K562 (cell line): Measurements from ENCODE around the gene REG4. TPM values are rescaled to one million over a fixed set of nuclear protein-coding genes. Genes with fewer than 3 reads are reported as not detected.

Experiments
- ATAC-seq: fragments of 200-7000 bp; cut with Tn5 transposase; 3 replicates; pipeline ENCODE4 v1.9.1; 2020; ENCODE audit warnings: moderate library complexity
- BruUV-seq: library from RNA; stranded (reverse); fragments of 400-500 nt; replicated peaks from 2 replicates; lab custom pipeline; 2021; lab: Mats Ljungman, UMichigan
- CTCF ChIA-PET: fragments of 300-600 bp; formaldehyde crosslinking; extraction: SDS; loops from one replicate; lab custom pipeline; 2021; ENCODE audit warnings: low intra/inter-chr PET ratio; lab: Yijun Ruan, JAX
- POLR2A ChIA-PET: fragments of 300-600, 350-650 bp; sonication (Branson Sonifier 250); formaldehyde crosslinking; extraction: SDS; loops from one replicate; lab custom pipeline; 2021; ENCODE audit warnings: antibody characterized with exemption, inconsistent platforms; lab: Yijun Ruan, JAX
- DNase-seq, 4 experiments: peaks; one replicate each; pipeline versions ENCODE4 v3.0.0 to v3.0.0-alpha.2; 2011 to 2018; ENCODE audit warnings: low spot score in 3 of 4, mixed read lengths in 3 of 4; ENCODE audit errors: extremely low read depth in 1 of 4
- FAIRE-seq: peaks from 2 replicates; lab custom pipeline; 2011; peaks lifted over from hg19 to GRCh38; lab: Jason Lieb, UNC
- H2AFZ ChIP-seq: 2 replicates; pipeline ENCODE4 v1.6.0; 2011; ENCODE audit warnings: low read depth, low read length, control low read depth, inconsistent platforms
- H3K27ac ChIP-seq: fragments of 200-600 bp; 3 replicates; pipeline ENCODE4 v1.8.0; 2011; ENCODE audit warnings: low read depth, mild to moderate bottlenecking, control low read depth, inconsistent platforms, low read length, moderate library complexity, mixed read lengths; ENCODE audit errors: extremely low read depth
- H3K27me3 ChIP-seq, 2 experiments: fragments of 300-600 bp in 1 of 2; 2 replicates in 1 of 2; 3 replicates in 1 of 2; pipeline versions ENCODE4 v1.6.0 to v1.8.0; 2011; ENCODE audit warnings: inconsistent platforms in 2 of 2, low read length in 2 of 2, mild to moderate bottlenecking in 1 of 2, mixed read lengths in 1 of 2, moderate library complexity in 1 of 2; ENCODE audit not compliant: control insufficient read depth in 2 of 2, insufficient read depth in 2 of 2
- H3K36me3 ChIP-seq: fragments of 300-600 bp; 3 replicates; pipeline ENCODE4 v1.8.0; 2011; ENCODE audit warnings: mild to moderate bottlenecking, low read length, inconsistent platforms; ENCODE audit not compliant: control insufficient read depth, insufficient read depth
- H3K4me1 ChIP-seq, 2 experiments: fragments of 200-600 bp in 1 of 2; replicated peaks in 1 of 2; 2 replicates in 1 of 2; 3 replicates in 1 of 2; pipeline versions ENCODE4 v1.5.1 to v1.8.0; 2011; ENCODE audit warnings: inconsistent platforms in 2 of 2, low read length in 2 of 2, mild to moderate bottlenecking in 1 of 2, mixed read lengths in 1 of 2, moderate library complexity in 1 of 2; ENCODE audit not compliant: control insufficient read depth in 2 of 2, insufficient read depth in 2 of 2
- H3K4me2 ChIP-seq: 2 replicates; pipeline ENCODE4 v1.6.1; 2011; ENCODE audit warnings: low read length, control low read depth, inconsistent platforms, mixed read lengths; ENCODE audit not compliant: insufficient read depth
- H3K4me3 ChIP-seq: fragments of 200-600 bp; sonication (generic), shearing (Covaris generic); 2 replicates; pipeline ENCODE4 v1.5.1; 2016; ENCODE audit warnings: control low read depth, inconsistent platforms
- H3K79me2 ChIP-seq: fragments of 200-600 bp; 3 replicates; pipeline ENCODE4 v1.8.0; 2011; ENCODE audit warnings: low read length, inconsistent platforms; ENCODE audit not compliant: control insufficient read depth, insufficient read depth
- H3K9ac ChIP-seq, 2 experiments: 2 replicates each; pipeline versions ENCODE4 v1.6.0 to v1.6.1; 2011; ENCODE audit warnings: low read depth in 2 of 2, low read length in 2 of 2, control low read depth in 1 of 2, inconsistent platforms in 1 of 2, mild to moderate bottlenecking in 1 of 2, mixed read lengths in 1 of 2; ENCODE audit not compliant: insufficient read depth in 1 of 2
- H3K9me1 ChIP-seq: one replicate; pipeline ENCODE4 v1.6.0; 2011; ENCODE audit warnings: inconsistent platforms, mild to moderate bottlenecking, low read length, moderate library complexity; ENCODE audit not compliant: control insufficient read depth, insufficient read depth
- H3K9me3 ChIP-seq: replicated peaks from 2 replicates; pipeline ENCODE4 v1.5.1; 2011; ENCODE audit warnings: low read depth, low read length, inconsistent platforms; ENCODE audit not compliant: control insufficient read depth, insufficient read depth
- H4K20me1 ChIP-seq: replicated peaks from 2 replicates; pipeline ENCODE4 v1.6.1; 2011; ENCODE audit warnings: low read length, inconsistent platforms, mixed read lengths; ENCODE audit not compliant: control insufficient read depth, insufficient read depth
- CREM ChIP-seq: IDR thresholded peaks from 2 replicates; pipeline ENCODE4 v1.6.1; 2014; ENCODE audit warnings: antibody characterized with exemption, low read depth
- ELF4 ChIP-seq: fragments of 450-650 bp; formaldehyde crosslinking; IDR thresholded peaks from 2 replicates; pipeline ENCODE4 v1.4.0; 2022; ENCODE audit warnings: missing genetic modification characterization
- FOXJ2 ChIP-seq: fragments of 200-800 bp; sonication (Bioruptor generic); IDR thresholded peaks from 2 replicates; pipeline ENCODE4 v1.6.1; 2016; ENCODE audit warnings: missing genetic modification characterization, missing compliant biosample characterization
- FOXK2 ChIP-seq, 2 experiments: fragments of 450-650 bp; IDR thresholded peaks in 1 of 2; conservative IDR thresholded peaks in 1 of 2; 2 replicates each; pipeline ENCODE4 v1.6.1; 2016; ENCODE audit warnings: low read depth in 2 of 2, mild to moderate bottlenecking in 1 of 2
- HDAC2 ChIP-seq: fragments of 450-650 bp; IDR thresholded peaks from 2 replicates; pipeline ENCODE4 v1.6.1; 2016; ENCODE audit warnings: mild to moderate bottlenecking
- MYBL2 ChIP-seq, 2 experiments: fragments of 450-650 bp in 1 of 2; sonication (generic) in 1 of 2; formaldehyde crosslinking in 1 of 2; IDR thresholded peaks; 2 replicates each; pipeline versions ENCODE4 v1.6.1 to v1.8.1; 2017 to 2022; ENCODE audit warnings: borderline replicate concordance in 1 of 2, inconsistent platforms in 1 of 2, low read depth in 1 of 2, mild to moderate bottlenecking in 1 of 2, missing genetic modification reagents in 1 of 2, moderate library complexity in 1 of 2
- NCOR1 ChIP-seq: fragments of 450-650 bp; IDR thresholded peaks from 2 replicates; pipeline ENCODE4 v1.6.1; 2016; ENCODE audit warnings: mild to moderate bottlenecking, moderate library complexity
- NFIX ChIP-seq: fragments of 250-450 bp; sonication (Bioruptor Pico); IDR thresholded peaks from 2 replicates; pipeline ENCODE4 v1.4.0; 2020; ENCODE audit warnings: low read depth, mild to moderate bottlenecking, moderate library complexity
- NUFIP1 ChIP-seq: fragments of 450-650 bp; IDR thresholded peaks from 2 replicates; pipeline ENCODE4 v1.6.1; 2018; ENCODE audit not compliant: partially characterized antibody
- RBM15 ChIP-seq: fragments of 200-400 bp; formaldehyde crosslinking; IDR thresholded peaks from 2 replicates; pipeline ENCODE4 v1.6.1; 2018; ENCODE audit warnings: mild to moderate bottlenecking, low read length, moderate library complexity; ENCODE audit not compliant: insufficient read depth
- SIX5 ChIP-seq, 2 experiments: IDR thresholded peaks; 2 replicates each; pipeline ENCODE4 v1.6.1; 2011; ENCODE audit warnings: low read length in 2 of 2, borderline replicate concordance in 1 of 2, low read depth in 1 of 2, mild to moderate bottlenecking in 1 of 2, moderate library complexity in 1 of 2; ENCODE audit not compliant: insufficient read depth in 1 of 2
- SMAD2 ChIP-seq: fragments of 150-350 bp; IDR thresholded peaks from 2 replicates; pipeline ENCODE4 v1.6.1; 2014; ENCODE audit warnings: low read depth, mild to moderate bottlenecking, low read length
- ZC3H11A ChIP-seq: IDR thresholded peaks from 2 replicates; pipeline ENCODE4 v1.6.1; 2012; ENCODE audit warnings: low read depth, low read length, improper control_type of control experiment
- ZKSCAN1 ChIP-seq: fragments of 150-350 bp; IDR thresholded peaks from 2 replicates; pipeline ENCODE4 v1.6.1; 2016; ENCODE audit warnings: low read depth, low read length
- ZNF668 ChIP-seq: fragments of 250-450 bp; sonication (Bioruptor Pico); IDR thresholded peaks from 2 replicates; pipeline ENCODE4 v1.8.0; 2022; ENCODE audit warnings: mild to moderate bottlenecking, inconsistent platforms
- WGBS: fragments of 100-300 bp; shearing (Covaris generic); methylation state at CpG from one replicate; pipeline ENCODE4 v1.1.6; 2016; ENCODE audit warnings: low coverage, mixed read lengths; ENCODE audit not compliant: insufficient coverage; ENCODE audit errors: missing lambda C conversion rate; 5-methylcytosine and 5-hydroxymethylcytosine counted together
- in situ Hi-C: fragments of 300-500 bp; cut with MboI; formaldehyde crosslinking; loops from 4 replicates; pipeline ENCODE4 v1.15.0; 2018; ENCODE audit warnings: inconsistent platforms, mixed read lengths
- intact Hi-C: fragments of 100-400 bp; cut with micrococcal nuclease; formaldehyde crosslinking; loops from 2 replicates; pipeline ENCODE4 v1.14.2; 2022
- polyA plus RNA-seq, 8 experiments: library from polyadenylated mRNA; depleted of rRNA in 4 of 8; stranded (reverse) in 5 of 8; unstranded in 3 of 8; fragments of >200 nt; fragmentation: Nextera tagmentation in 2 of 8; fragmentation: Illumina TruSeq in 1 of 8; extraction: Ambion mirVana in 2 of 8; extraction: Trizol in 1 of 8; gene quantifications; 2 replicates each; pipeline versions ENCODE4 v1.2.1 to v1.2.3, GENCODE V29; 2011 to 2014; ENCODE audit warnings: inconsistent platforms in 1 of 8, missing spikeins in 1 of 8
- total RNA-seq, 7 experiments: library from RNA; depleted of rRNA in 6 of 7; stranded (reverse); fragments of >200 nt in 6 of 7; fragmentation: Illumina TruSeq in 2 of 7; extraction: Trizol in 2 of 7; gene quantifications; 2 replicates each; pipeline versions ENCODE4 v1.2.1 to v1.2.3, GENCODE V29; 2011 to 2021; ENCODE audit warnings: low replicate concordance in 1 of 7
- TF ChIP-seq, protein P1 (sequence below): fragments of 450-650 bp; formaldehyde crosslinking; IDR thresholded peaks from 2 replicates; pipeline ENCODE4 v1.4.0; 2020; ENCODE audit warnings: mild to moderate bottlenecking, mixed read lengths
- TF ChIP-seq, protein P2 (sequence below): fragments of 250-450 bp; sonication (Bioruptor Pico); IDR thresholded peaks from 2 replicates; pipeline ENCODE4 v1.5.1; 2021; ENCODE audit warnings: mild to moderate bottlenecking
- TF ChIP-seq, protein P3 (sequence below): sonication (generic); formaldehyde crosslinking; IDR thresholded peaks from 2 replicates; pipeline ENCODE4 v1.8.1; 2022; ENCODE audit warnings: missing genetic modification reagents

The REG4 gene
- total and polyA plus RNA-seq, 9 of the 15 experiments (the other 6 are each of a cell fraction or from before 2014, with no cell fraction given), result not detected

DNA sequence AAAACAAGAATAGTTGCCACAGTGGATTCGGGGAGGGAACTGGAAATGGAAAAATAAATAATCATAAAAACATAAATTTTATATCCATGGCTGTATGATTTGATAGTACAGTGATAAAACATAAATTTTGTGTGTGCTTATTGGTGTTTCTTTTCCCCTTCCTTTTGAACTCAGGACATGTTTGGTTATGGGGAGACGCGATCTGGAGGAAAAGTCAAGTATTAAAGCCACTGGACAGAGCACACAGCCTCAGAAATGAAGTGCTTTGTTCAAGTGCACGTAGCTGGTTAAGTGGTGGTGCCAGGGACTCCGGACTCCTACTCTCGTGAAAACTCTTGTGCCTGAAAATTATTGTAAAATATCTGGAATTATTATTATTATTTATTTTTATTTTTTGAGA is 32.9 kb downstream of the REG4 start:
- FAIRE-seq, result no peak
- WGBS, result 1% methylated on average over 6 of the region's 6 CpGs
- no peak overlapping the region for H2AFZ ChIP-seq
- H3K27me3 ChIP-seq, result peaks cover 11 to 34% of the 10 kb centered on the region in 2 experiments; a peak in 4 of 5 replicates
- ChIA-PET POLR2A (no interaction called here), CTCF (interaction anchor here (0.6 kb wide), 1 partner anchor 48 kb away, joined by 3 read pairs; no protein-coding TSS in a partner anchor)
- BruUV-seq, result no TSS peak
- H3K9ac ChIP-seq, result no peak overlapping the region
- H3K27ac ChIP-seq, result no peak overlapping the region
- no peaks in the 10 kb centered on the region for H3K9me3 ChIP-seq
- intact Hi-C loops, result loop anchor here (1.0 kb wide), 1 partner anchor 25 kb away; no protein-coding TSS in a partner anchor
- H3K4me1 ChIP-seq, result 0 out of 5 replicates have a peak, but pooled peaks cover 0 to 3% of the 10 kb centered on the region in 2 experiments
- H3K4me2 ChIP-seq, result peak overlapping the region; percentile 13; the same call in 1 of the 2 replicates
- no peak overlapping the region for H3K4me3 ChIP-seq
- no peak for ATAC-seq
- in situ Hi-C loops, result no loop called here
- no peak for DNase-seq
- H3K79me2 ChIP-seq, result no peaks in the 10 kb centered on the region
- H3K36me3 ChIP-seq, result no peaks in the 10 kb centered on the region
- TF ChIP-seq SIX5 (IDR thresholded peaks at IDR 0.05; ENCODE audit: borderline replicate concordance in 1 of 2, insufficient read depth in 1 of 2, low read depth in 1 of 2, low read length in 2 of 2), result no peak
- TF ChIP-seq, protein P1, sequence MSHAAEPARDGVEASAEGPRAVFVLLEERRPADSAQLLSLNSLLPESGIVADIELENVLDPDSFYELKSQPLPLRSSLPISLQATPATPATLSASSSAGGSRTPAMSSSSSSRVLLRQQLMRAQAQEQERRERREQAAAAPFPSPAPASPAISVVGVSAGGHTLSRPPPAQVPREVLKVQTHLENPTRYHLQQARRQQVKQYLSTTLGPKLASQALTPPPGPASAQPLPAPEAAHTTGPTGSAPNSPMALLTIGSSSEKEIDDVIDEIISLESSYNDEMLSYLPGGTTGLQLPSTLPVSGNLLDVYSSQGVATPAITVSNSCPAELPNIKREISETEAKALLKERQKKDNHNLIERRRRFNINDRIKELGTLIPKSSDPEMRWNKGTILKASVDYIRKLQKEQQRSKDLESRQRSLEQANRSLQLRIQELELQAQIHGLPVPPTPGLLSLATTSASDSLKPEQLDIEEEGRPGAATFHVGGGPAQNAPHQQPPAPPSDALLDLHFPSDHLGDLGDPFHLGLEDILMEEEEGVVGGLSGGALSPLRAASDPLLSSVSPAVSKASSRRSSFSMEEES, result no peak
- TF ChIP-seq SMAD2, result no peak
- no peak for TF ChIP-seq ZC3H11A
- no peak for TF ChIP-seq NCOR1
- TF ChIP-seq FOXK2 (conservative IDR thresholded peaks at IDR 0.05 in 1 of 2, IDR thresholded peaks at IDR 0.05 in 1 of 2; ENCODE audit: low read depth in 2 of 2), result no peak
- TF ChIP-seq ELF4 (CRISPR knock-in tag), result no peak
- no peak for TF ChIP-seq NFIX (CRISPR knock-in tag)
- TF ChIP-seq ZNF668 (CRISPR knock-in tag), result no peak
- TF ChIP-seq, protein P2, sequence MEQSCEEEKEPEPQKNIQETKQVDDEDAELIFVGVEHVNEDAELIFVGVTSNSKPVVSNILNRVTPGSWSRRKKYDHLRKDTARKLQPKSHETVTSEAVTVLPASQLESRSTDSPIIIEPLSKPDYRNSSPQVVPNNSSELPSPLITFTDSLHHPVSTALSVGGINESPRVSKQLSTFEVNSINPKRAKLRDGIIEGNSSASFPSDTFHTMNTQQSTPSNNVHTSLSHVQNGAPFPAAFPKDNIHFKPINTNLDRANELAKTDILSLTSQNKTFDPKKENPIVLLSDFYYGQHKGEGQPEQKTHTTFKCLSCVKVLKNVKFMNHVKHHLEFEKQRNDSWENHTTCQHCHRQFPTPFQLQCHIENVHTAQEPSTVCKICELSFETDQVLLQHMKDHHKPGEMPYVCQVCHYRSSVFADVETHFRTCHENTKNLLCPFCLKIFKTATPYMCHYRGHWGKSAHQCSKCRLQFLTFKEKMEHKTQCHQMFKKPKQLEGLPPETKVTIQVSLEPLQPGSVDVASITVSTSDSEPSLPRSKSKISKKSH (CRISPR knock-in tag), result no peak
- TF ChIP-seq FOXJ2, result no peak
- TF ChIP-seq ZKSCAN1, result no peak
- TF ChIP-seq NUFIP1, result no peak
- TF ChIP-seq RBM15, result no peak
- TF ChIP-seq, protein P3, sequence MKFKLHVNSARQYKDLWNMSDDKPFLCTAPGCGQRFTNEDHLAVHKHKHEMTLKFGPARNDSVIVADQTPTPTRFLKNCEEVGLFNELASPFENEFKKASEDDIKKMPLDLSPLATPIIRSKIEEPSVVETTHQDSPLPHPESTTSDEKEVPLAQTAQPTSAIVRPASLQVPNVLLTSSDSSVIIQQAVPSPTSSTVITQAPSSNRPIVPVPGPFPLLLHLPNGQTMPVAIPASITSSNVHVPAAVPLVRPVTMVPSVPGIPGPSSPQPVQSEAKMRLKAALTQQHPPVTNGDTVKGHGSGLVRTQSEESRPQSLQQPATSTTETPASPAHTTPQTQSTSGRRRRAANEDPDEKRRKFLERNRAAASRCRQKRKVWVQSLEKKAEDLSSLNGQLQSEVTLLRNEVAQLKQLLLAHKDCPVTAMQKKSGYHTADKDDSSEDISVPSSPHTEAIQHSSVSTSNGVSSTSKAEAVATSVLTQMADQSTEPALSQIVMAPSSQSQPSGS (CRISPR knock-in tag), result no peak
- no peak for TF ChIP-seq CREM
- no peak for TF ChIP-seq MYBL2 (IDR thresholded peaks at IDR 0.05; ENCODE audit: low read depth)
- TF ChIP-seq MYBL2 (CRISPR knock-in tag; IDR thresholded peaks at IDR 0.05; ENCODE audit: borderline replicate concordance), result no peak
- no peak for TF ChIP-seq HDAC2
- H3K9me1 ChIP-seq, result no peaks in the 10 kb centered on the region
- no peaks in the 10 kb centered on the region for H4K20me1 ChIP-seq
